ENCODE data around the gene SEC24C. TPM values are rescaled to one million over a fixed set of nuclear protein-coding genes. Genes with fewer than 3 reads are reported as not detected.
"Not testable (repeated sequence)": the region's sequence is repeated elsewhere in the genome, so short reads cannot be mapped to it uniquely, and the experiment has no call there.

The SEC24C gene
- total RNA-seq, 2 donors from 2014 or later, result 152 to 172 TPM

GRCh38 chr10:73716251-73716650 lies 27.9 kb upstream of the SEC24C start:
- ATAC-seq (no peak), DNase-seq (ENCODE audit: low spot score) (no peak)
- no peaks in the 10 kb centered on the region for H3K27me3 Mint-ChIP-seq
- no peaks in the 10 kb centered on the region for H3K4me1 Mint-ChIP-seq (ENCODE audit: low read depth in 2 of 2)
- H3K9me3 Mint-ChIP-seq, result no peaks in the 10 kb centered on the region
- peaks cover 18% of the 10 kb centered on the region for H3K36me3 Mint-ChIP-seq
- H3K4me3 Mint-ChIP-seq, result no peak overlapping the region
- no peak overlapping the region for H3K27ac Mint-ChIP-seq

DNA sequence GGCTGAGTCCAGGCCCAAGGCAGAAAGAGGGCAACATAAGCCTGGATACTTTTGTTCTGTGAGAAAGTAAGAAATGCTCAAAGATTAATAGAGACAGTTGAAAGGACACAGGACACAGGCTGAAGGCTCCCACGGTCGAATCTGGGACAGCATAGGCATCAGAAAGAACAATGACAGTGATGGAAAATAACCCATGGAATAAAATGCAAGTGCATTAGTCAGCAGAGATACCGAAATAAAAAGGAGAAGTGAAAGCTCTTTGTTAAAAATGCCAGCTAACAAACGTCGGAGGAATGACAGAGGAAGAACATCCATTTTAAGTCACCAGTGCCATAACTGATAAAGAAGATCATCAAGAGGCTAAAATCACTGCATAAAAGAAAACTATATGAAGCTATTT lies 26.6 kb upstream of the SEC24C start:
- DNase-seq (ENCODE audit: low spot score) (no peak), ATAC-seq (no peak)
- H3K9me3 Mint-ChIP-seq, result no peaks in the 10 kb centered on the region
- no peaks in the 10 kb centered on the region for H3K4me1 Mint-ChIP-seq (ENCODE audit: low read depth in 2 of 2)
- H3K27me3 Mint-ChIP-seq, result no peaks in the 10 kb centered on the region
- H3K4me3 Mint-ChIP-seq, result no peak overlapping the region
- peaks cover 18% of the 10 kb centered on the region for H3K36me3 Mint-ChIP-seq
- H3K27ac Mint-ChIP-seq, result no peak overlapping the region

DNA sequence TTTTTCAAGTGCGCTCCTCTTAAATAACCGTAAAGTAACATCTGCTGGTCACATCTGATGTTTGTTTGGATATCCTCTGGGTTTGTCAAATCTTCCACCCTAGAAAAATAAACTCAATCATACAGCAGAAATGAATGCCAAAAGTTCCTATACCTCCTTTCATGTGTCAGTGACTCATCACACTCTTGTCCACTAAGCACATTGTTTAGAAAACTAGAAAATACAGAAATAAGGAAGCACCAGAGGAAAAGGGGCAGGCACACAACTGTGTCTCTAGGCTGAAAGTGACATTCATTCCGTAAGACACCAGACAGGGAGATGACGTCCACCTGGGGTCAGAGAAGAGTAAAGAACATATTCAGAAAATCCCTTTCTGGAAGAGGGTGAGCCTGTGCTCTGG lies 23.6 kb upstream of the SEC24C start:
- DNase-seq (ENCODE audit: low spot score); ATAC-seq; H3K4me3 Mint-ChIP-seq; H3K4me1 Mint-ChIP-seq (ENCODE audit: low read depth in 2 of 2); H3K27me3 Mint-ChIP-seq; H3K27ac Mint-ChIP-seq; H3K9me3 Mint-ChIP-seq: not testable (repeated sequence)
- peaks cover 18% of the 10 kb centered on the region for H3K36me3 Mint-ChIP-seq

DNA sequence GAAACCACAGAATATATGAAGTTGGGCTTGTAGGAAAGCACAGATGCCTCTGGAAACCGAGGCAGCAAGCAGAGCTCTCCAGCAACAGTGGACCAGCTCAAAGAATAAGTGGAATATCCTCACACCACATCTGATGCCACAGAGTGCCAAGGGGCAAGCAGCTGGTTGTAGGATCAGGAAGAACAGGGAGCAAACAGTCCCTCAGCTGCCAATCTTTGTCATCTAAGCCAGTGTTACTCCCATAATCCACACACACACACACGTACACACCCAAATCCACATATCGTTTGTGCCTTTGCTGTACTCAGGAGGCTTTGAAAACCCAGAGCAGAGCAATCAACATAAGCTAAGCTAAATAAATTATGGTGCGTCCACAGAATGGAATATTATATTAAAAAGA lies 20.7 kb upstream of the SEC24C start:
- peaks cover 21% of the 10 kb centered on the region for H3K36me3 Mint-ChIP-seq
- no peaks in the 10 kb centered on the region for H3K27me3 Mint-ChIP-seq
- DNase-seq (ENCODE audit: low spot score) (no peak), ATAC-seq (no peak)
- no peak overlapping the region for H3K27ac Mint-ChIP-seq
- H3K4me1 Mint-ChIP-seq (ENCODE audit: low read depth in 2 of 2), result peaks cover 0 to 7% of the 10 kb centered on the region in 2 donors
- H3K9me3 Mint-ChIP-seq, result no peaks in the 10 kb centered on the region
- H3K4me3 Mint-ChIP-seq, result no peak overlapping the region

DNA sequence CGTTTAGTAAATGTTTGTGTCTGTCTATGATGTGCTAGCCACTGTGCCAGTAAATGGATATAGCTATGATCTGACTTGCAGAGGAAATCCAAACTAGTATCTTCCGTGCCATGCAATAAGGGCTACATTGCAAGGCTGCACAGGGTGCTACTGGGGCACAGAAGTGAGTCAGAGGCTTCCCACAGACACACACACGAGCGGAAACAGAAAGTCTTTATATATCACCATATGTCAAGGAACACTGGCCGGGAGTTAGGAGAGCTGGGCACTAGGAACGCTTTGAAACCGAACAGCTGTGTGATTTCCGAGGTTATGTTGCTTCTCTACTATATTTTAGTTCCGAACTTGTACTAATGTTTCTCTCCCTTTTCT lies 14.4 kb upstream of the SEC24C start:
- H3K4me1 Mint-ChIP-seq (ENCODE audit: low read depth in 2 of 2), result peaks cover 8 to 16% of the 10 kb centered on the region in 2 donors
- peaks cover 13% of the 10 kb centered on the region for H3K36me3 Mint-ChIP-seq
- H3K27ac Mint-ChIP-seq, result peak overlapping the region; percentile 92 to 95
- ATAC-seq (peak; percentile 62 to 66), DNase-seq (ENCODE audit: low spot score) (peak; percentile 69)
- H3K4me3 Mint-ChIP-seq, result peak overlapping the region; percentile 93
- not testable (repeated sequence) for H3K27me3 Mint-ChIP-seq, H3K9me3 Mint-ChIP-seq

GRCh38 chr10:73730153-73730906 lies 13.8 kb upstream of the SEC24C start:
- H3K9me3 Mint-ChIP-seq, result no peaks in the 10 kb centered on the region
- peak; percentile 90 for DNase-seq (ENCODE audit: low spot score)
- no peaks in the 10 kb centered on the region for H3K27me3 Mint-ChIP-seq
- H3K4me3 Mint-ChIP-seq, result peak overlapping the region; percentile 93
- peak; percentile 92 to 93 for ATAC-seq
- H3K36me3 Mint-ChIP-seq, result peaks cover 13% of the 10 kb centered on the region
- peaks cover 11 to 16% of the 10 kb centered on the region in 2 donors for H3K4me1 Mint-ChIP-seq (ENCODE audit: low read depth in 2 of 2)
- H3K27ac Mint-ChIP-seq, result peak overlapping the region; percentile 92 to 95

- peak overlapping the region; percentile 92 to 95 for H3K27ac Mint-ChIP-seq
- no peak for DNase-seq (ENCODE audit: low spot score)
- no peaks in the 10 kb centered on the region for H3K27me3 Mint-ChIP-seq
- peaks cover 9 to 11% of the 10 kb centered on the region in 2 donors for H3K4me1 Mint-ChIP-seq (ENCODE audit: low read depth in 2 of 2)
- peak overlapping the region; percentile 93 for H3K4me3 Mint-ChIP-seq
- no peak for ATAC-seq
- H3K9me3 Mint-ChIP-seq, result no peaks in the 10 kb centered on the region
- H3K36me3 Mint-ChIP-seq, result peaks cover 3% of the 10 kb centered on the region
Observed at GRCh38 chr10:73731588-73732375, 12.4 kb upstream of the SEC24C start.

DNA sequence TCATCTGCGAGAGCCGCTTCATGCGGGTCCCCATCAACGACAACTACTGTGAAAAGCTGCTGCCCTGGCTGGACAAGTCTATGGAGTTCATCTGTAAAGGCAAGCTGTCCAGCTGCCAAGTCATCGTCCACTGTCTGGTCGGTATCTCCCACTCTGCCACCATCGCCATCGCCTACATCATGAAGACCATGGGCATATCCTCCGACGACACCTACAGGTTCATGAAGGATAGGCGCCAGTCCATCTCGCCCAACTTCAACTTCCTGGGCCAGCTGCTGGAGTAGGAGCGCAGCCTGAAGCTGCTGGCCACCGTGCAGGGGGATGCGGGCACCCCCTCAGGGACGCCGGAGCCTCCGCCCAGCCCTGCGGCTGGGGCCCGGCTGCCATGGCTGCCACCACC lies 11.7 kb upstream of the SEC24C start:
- no peak for DNase-seq (ENCODE audit: low spot score)
- Mint-ChIP-seq H3K36me3 (no peaks in the 10 kb centered on the region), H3K4me3 (peak overlapping the region; percentile 59), H3K27me3 (no peaks in the 10 kb centered on the region), H3K4me1 (ENCODE audit: low read depth in 2 of 2) (peaks cover 9 to 11% of the 10 kb centered on the region in 2 donors), H3K9me3 (no peaks in the 10 kb centered on the region), H3K27ac (peak overlapping the region; percentile 25 to 57)
- ATAC-seq, result no peak

GRCh38 chr10:73732931-73733623 lies 11.1 kb upstream of the SEC24C start:
- no peak for ATAC-seq
- Mint-ChIP-seq H3K27ac (no peak overlapping the region), H3K36me3 (no peaks in the 10 kb centered on the region), H3K9me3 (no peaks in the 10 kb centered on the region), H3K4me1 (ENCODE audit: low read depth in 2 of 2) (peaks cover 9 to 11% of the 10 kb centered on the region in 2 donors), H3K27me3 (no peaks in the 10 kb centered on the region), H3K4me3 (no peak overlapping the region)
- no peak for DNase-seq (ENCODE audit: low spot score)

- no peak overlapping the region for H3K27ac Mint-ChIP-seq
- peaks cover 9 to 11% of the 10 kb centered on the region in 2 donors for H3K4me1 Mint-ChIP-seq (ENCODE audit: low read depth in 2 of 2)
- H3K36me3 Mint-ChIP-seq, result no peaks in the 10 kb centered on the region
- no peaks in the 10 kb centered on the region for H3K9me3 Mint-ChIP-seq
- ATAC-seq (no peak), DNase-seq (ENCODE audit: low spot score) (no peak)
- no peak overlapping the region for H3K4me3 Mint-ChIP-seq
- H3K27me3 Mint-ChIP-seq, result no peaks in the 10 kb centered on the region
Observed at GRCh38 chr10:73734028-73734720, 10.0 kb upstream of the SEC24C start.

DNA sequence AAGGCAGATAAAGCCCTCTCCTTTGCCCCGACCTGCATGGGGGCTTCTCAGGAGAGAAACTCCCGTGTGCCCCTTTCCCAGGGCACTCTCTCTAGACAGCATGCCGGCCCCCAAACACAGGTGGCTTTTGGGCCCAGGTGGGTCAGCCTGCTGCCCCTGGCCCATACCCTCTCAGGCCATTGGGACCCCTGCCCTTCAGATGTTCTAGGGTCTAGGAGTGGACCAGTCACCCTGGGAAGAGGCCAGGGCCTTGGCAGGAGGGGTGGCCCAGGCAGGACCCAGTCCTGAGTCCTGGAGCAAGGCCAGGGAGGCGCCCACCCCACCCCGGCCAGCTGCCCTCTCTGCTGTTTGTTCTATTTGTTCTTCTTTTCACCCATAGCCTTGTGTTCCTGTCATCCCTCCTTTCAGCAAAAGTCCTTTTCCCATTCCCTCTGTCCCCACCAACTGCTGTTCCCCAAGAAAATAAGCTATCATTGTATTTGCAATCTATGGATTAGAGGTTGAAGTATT lies 9.3 kb upstream of the SEC24C start:
- Mint-ChIP-seq H3K27ac (no peak overlapping the region), H3K4me1 (ENCODE audit: low read depth in 2 of 2) (peaks cover 5 to 7% of the 10 kb centered on the region in 2 donors), H3K9me3 (no peaks in the 10 kb centered on the region), H3K4me3 (no peak overlapping the region), H3K27me3 (no peaks in the 10 kb centered on the region), H3K36me3 (no peaks in the 10 kb centered on the region)
- no peak for DNase-seq (ENCODE audit: low spot score)
- ATAC-seq, result no peak

- DNase-seq (ENCODE audit: low spot score), result not testable (repeated sequence)
Observed at GRCh38 chr10:73740501-73741254, 3.5 kb upstream of the SEC24C start.

DNA sequence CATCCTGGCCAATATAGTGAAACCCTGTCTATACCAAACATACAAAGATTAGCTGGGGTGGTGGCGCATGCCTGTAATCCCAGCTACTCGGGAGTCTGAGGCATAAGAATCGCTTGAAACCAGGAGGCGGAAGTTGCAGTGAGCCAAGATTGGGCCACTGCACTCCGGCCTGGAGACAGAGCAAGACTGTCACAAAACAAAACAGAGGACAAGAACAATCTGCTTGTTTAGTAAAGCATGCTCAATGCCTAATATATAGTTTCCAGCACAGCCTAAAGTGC lies 1.8 kb upstream of the SEC24C start:
- no peaks in the 10 kb centered on the region for H3K36me3 Mint-ChIP-seq
- H3K9me3 Mint-ChIP-seq, result no peaks in the 10 kb centered on the region
- peaks cover 26 to 32% of the 10 kb centered on the region in 2 donors for H3K4me1 Mint-ChIP-seq (ENCODE audit: low read depth in 2 of 2)
- peak overlapping the region; percentile 98 to 99 for H3K27ac Mint-ChIP-seq
- DNase-seq (ENCODE audit: low spot score), result no peak
- H3K4me3 Mint-ChIP-seq, result peak overlapping the region; percentile 98
- no peaks in the 10 kb centered on the region for H3K27me3 Mint-ChIP-seq
- ATAC-seq, result no peak

More at GRCh38 chr10:73740501-73741254, 3.5 kb upstream of the SEC24C start:
- not testable (repeated sequence) for H3K27ac Mint-ChIP-seq, H3K36me3 Mint-ChIP-seq, H3K4me3 Mint-ChIP-seq, ATAC-seq, H3K9me3 Mint-ChIP-seq, H3K27me3 Mint-ChIP-seq
- H3K4me1 Mint-ChIP-seq (ENCODE audit: low read depth in 2 of 2), result peaks cover 15 to 23% of the 10 kb centered on the region in 2 donors
